IMR-90 (cell line): ENCODE data around the gene PRICKLE2. TPM values are rescaled to one million over a fixed set of nuclear protein-coding genes. Genes with fewer than 3 reads are reported as not detected.

Source experiments
- ATAC-seq: fragments of 200-7000 bp; cut with Tn5 transposase; 2 replicates; pipeline ENCODE4 v1.9.1; 2020; ENCODE audit warnings: low read depth, mild to moderate bottlenecking, moderate library complexity
- BruUV-seq: library from RNA; stranded (reverse); fragments of 400-500 nt; replicated peaks from 2 replicates; lab custom pipeline; 2021; lab: Mats Ljungman, UMichigan
- CTCF ChIA-PET: fragments of 300-600 bp; formaldehyde crosslinking; extraction: SDS; loops from one replicate; lab custom pipeline; 2021; ENCODE audit warnings: antibody characterized with exemption; lab: Yijun Ruan, JAX
- POLR2A ChIA-PET: fragments of 300-600 bp; sonication (Branson Sonifier 250); formaldehyde crosslinking; loops from one replicate; lab custom pipeline; 2022; ENCODE audit warnings: antibody characterized with exemption; ENCODE audit not compliant: unreplicated experiment; lab: Charles Lee
- DNase-seq: peaks from one replicate; pipeline ENCODE4 v3.0.0; 2013
- H2AFZ ChIP-seq: replicated peaks from 2 replicates; pipeline ENCODE3; 2013; ENCODE audit warnings: low read length, mild to moderate bottlenecking; ENCODE audit not compliant: poor library complexity
- H2AK5ac ChIP-seq: 2 replicates; pipeline ENCODE4 v1.6.1; 2013; ENCODE audit warnings: low read depth, low read length, inconsistent platforms
- H2AK9ac ChIP-seq: replicated peaks from 2 replicates; pipeline ENCODE3; 2013; ENCODE audit warnings: mild to moderate bottlenecking, low read depth, low read length, moderate library complexity; ENCODE audit not compliant: poor library complexity
- H2BK120ac ChIP-seq: 2 replicates; pipeline ENCODE4 v1.6.1; 2013; ENCODE audit warnings: low read depth, low read length, inconsistent platforms
- H2BK15ac ChIP-seq: 3 replicates; pipeline ENCODE4 v1.6.1; 2013; ENCODE audit warnings: low read depth, low read length, inconsistent platforms
- H2BK20ac ChIP-seq: 2 replicates; pipeline ENCODE4 v1.6.1; 2013; ENCODE audit warnings: low read depth, mild to moderate bottlenecking, inconsistent platforms, low read length, moderate library complexity
- H2BK5ac ChIP-seq: 2 replicates; pipeline ENCODE4 v1.6.1; 2013; ENCODE audit warnings: mild to moderate bottlenecking, low read depth, low read length, inconsistent platforms; ENCODE audit not compliant: poor library complexity, severe bottlenecking
- H3K14ac ChIP-seq: replicated peaks from 2 replicates; pipeline ENCODE4 v1.6.1; 2013; ENCODE audit warnings: low read depth, low read length, inconsistent platforms
- H3K18ac ChIP-seq: 2 replicates; pipeline ENCODE4 v1.6.1; 2013; ENCODE audit warnings: low read depth, low read length, control low read depth
- H3K23ac ChIP-seq: 2 replicates; pipeline ENCODE4 v1.6.1; 2013; ENCODE audit warnings: low read depth, low read length, inconsistent platforms
- H3K27ac ChIP-seq: 2 replicates; pipeline ENCODE4 v1.5.1; 2013; ENCODE audit warnings: mild to moderate bottlenecking, control low read depth, low read length; ENCODE audit not compliant: insufficient read depth
- H3K27me3 ChIP-seq: 2 replicates; pipeline ENCODE4 v1.6.1; 2013; ENCODE audit warnings: low read length; ENCODE audit not compliant: control insufficient read depth, insufficient read depth
- H3K36me3 ChIP-seq: 2 replicates; pipeline ENCODE4 v1.6.1; 2013; ENCODE audit warnings: low read length, mixed read lengths; ENCODE audit not compliant: control insufficient read depth, insufficient read depth
- H3K4ac ChIP-seq: 2 replicates; pipeline ENCODE4 v1.6.1; 2013; ENCODE audit warnings: low read depth, low read length, inconsistent platforms
- H3K4me1 ChIP-seq: 2 replicates; pipeline ENCODE4 v1.6.1; 2013; ENCODE audit warnings: low read length, mixed read lengths; ENCODE audit not compliant: control insufficient read depth, insufficient read depth
- H3K4me2 ChIP-seq: 2 replicates; pipeline ENCODE4 v1.6.1; 2013; ENCODE audit warnings: low read depth, mild to moderate bottlenecking, control low read depth, low read length, moderate library complexity
- H3K4me3 ChIP-seq: 2 replicates; pipeline ENCODE4 v1.5.1; 2013; ENCODE audit warnings: low read depth, mild to moderate bottlenecking, control low read depth, low read length, moderate library complexity; ENCODE audit not compliant: insufficient read depth
- H3K56ac ChIP-seq: 2 replicates; pipeline ENCODE4 v1.6.1; 2013; ENCODE audit warnings: low read length, inconsistent platforms; ENCODE audit not compliant: insufficient read depth; ENCODE audit errors: extremely low read depth
- H3K79me1 ChIP-seq, 2 experiments: 2 replicates each; pipeline ENCODE4 v1.6.1; 2013; ENCODE audit warnings: low read length in 2 of 2, inconsistent platforms in 1 of 2, low read depth in 1 of 2
- H3K9ac ChIP-seq: 2 replicates; pipeline ENCODE4 v1.6.1; 2013; ENCODE audit warnings: low read depth, low read length, control low read depth
- H3K9me1 ChIP-seq: 2 replicates; pipeline ENCODE4 v1.6.1; 2013; ENCODE audit warnings: low read length, inconsistent platforms; ENCODE audit not compliant: insufficient read depth
- H3K9me3 ChIP-seq: 2 replicates; pipeline ENCODE4 v1.6.1; 2013; ENCODE audit warnings: low read length; ENCODE audit not compliant: control insufficient read depth, insufficient read depth
- H4K20me1 ChIP-seq: 2 replicates; pipeline ENCODE4 v1.6.1; 2013; ENCODE audit warnings: low read length, inconsistent platforms; ENCODE audit not compliant: insufficient read depth
- H4K5ac ChIP-seq: 2 replicates; pipeline ENCODE4 v1.6.1; 2013; ENCODE audit warnings: mild to moderate bottlenecking, low read depth, low read length, control low read depth
- H4K8ac ChIP-seq, 2 experiments: 2 replicates each; pipeline ENCODE4 v1.6.1; 2013; ENCODE audit warnings: low read depth in 2 of 2, low read length in 2 of 2, control low read depth in 1 of 2, inconsistent platforms in 1 of 2
- H4K91ac ChIP-seq: 2 replicates; pipeline ENCODE4 v1.6.1; 2013; ENCODE audit warnings: low read depth, low read length, inconsistent platforms; ENCODE audit not compliant: insufficient read depth
- CEBPB ChIP-seq: IDR thresholded peaks from 2 replicates; pipeline ENCODE4 v1.6.1; 2012; ENCODE audit warnings: low read depth, low read length, improper control_type of control experiment
- CHD1 ChIP-seq: IDR thresholded peaks from 2 replicates; pipeline ENCODE4 v1.6.1; 2012; ENCODE audit warnings: low read depth, low read length, improper control_type of control experiment
- ELK1 ChIP-seq: fragments of 150-350 bp; IDR thresholded peaks from 2 replicates; pipeline ENCODE4 v1.6.1; 2016; ENCODE audit warnings: low read depth, mild to moderate bottlenecking, low read length, moderate library complexity, borderline replicate concordance
- FOS ChIP-seq: fragments of 150-350 bp; IDR thresholded peaks from 2 replicates; pipeline ENCODE4 v1.6.1; 2016; ENCODE audit warnings: low read depth, low read length
- MAZ ChIP-seq: IDR thresholded peaks from 2 replicates; pipeline ENCODE4 v1.6.1; 2012; ENCODE audit warnings: low read depth, mild to moderate bottlenecking, low read length, improper control_type of control experiment, moderate library complexity, borderline replicate concordance
- MXI1 ChIP-seq: IDR thresholded peaks from 2 replicates; pipeline ENCODE4 v1.6.1; 2012; ENCODE audit warnings: low read depth, mild to moderate bottlenecking, low read length, moderate library complexity, borderline replicate concordance
- SMC3 ChIP-seq: fragments of 150-350 bp; IDR thresholded peaks from 2 replicates; pipeline ENCODE4 v1.6.1; 2016; ENCODE audit warnings: low read depth, mild to moderate bottlenecking, antibody characterized with exemption, low read length, moderate library complexity
- USF2 ChIP-seq: fragments of 150-350 bp; IDR thresholded peaks from 2 replicates; pipeline ENCODE4 v1.6.1; 2017; ENCODE audit warnings: mild to moderate bottlenecking, antibody characterized with exemption, low read length, low read depth
- WGBS, 2 experiments: methylation state at CpG; one replicate each; pipeline versions ENCODE4 v1.1.5 to v1.1.7; 2013; ENCODE audit warnings: missing lambda C conversion rate in 2 of 2; ENCODE audit not compliant: insufficient read length in 1 of 2; ENCODE audit errors: extremely low coverage in 2 of 2; 5-methylcytosine and 5-hydroxymethylcytosine counted together
- dilution Hi-C: fragments of 300-500 bp; cut with HindIII; formaldehyde crosslinking; loops from one replicate; pipeline ENCODE4 v1.14.3; 2018; ENCODE audit warnings: low sequenced_read_pairs; ENCODE audit not compliant: unreplicated experiment
- in situ Hi-C: fragments of 300-500 bp; cut with MboI; formaldehyde crosslinking; loops from 3 replicates; pipeline ENCODE4 v1.14.3; 2019; ENCODE audit warnings: low sequenced_read_pairs, inconsistent platforms, mixed read lengths
- intact Hi-C: fragments of 100-400 bp; cut with micrococcal nuclease; formaldehyde crosslinking; loops from 2 replicates; pipeline ENCODE4 v1.10.0; 2022
- polyA plus RNA-seq, 3 experiments: library from polyadenylated mRNA; depleted of rRNA; stranded (reverse); fragments of >200 nt; gene quantifications; 2 replicates each; pipeline ENCODE4 v1.2.3, GENCODE V29; 2012; ENCODE audit warnings: low replicate concordance in 1 of 3
- total RNA-seq: library from RNA; depleted of rRNA; stranded (reverse); fragments of >200 nt; gene quantifications from 2 replicates; pipeline ENCODE4 v1.2.3, GENCODE V29; 2012

PRICKLE2 gene
- total and polyA plus RNA-seq, 2 of the 4 experiments (the other 2 are of a cell fraction), result 4.1 to 14.2 TPM

- Histone ChIP-seq H3K4me3 (no peak overlapping the region), H3K14ac (no peak overlapping the region), H3K23ac (no peak overlapping the region), H3K9me1 (no peaks in the 10 kb centered on the region; the same call in 1 of the 2 replicates), H3K18ac (no peak overlapping the region), H4K91ac (no peak overlapping the region), H4K20me1 (no peaks in the 10 kb centered on the region), H4K8ac (no peak overlapping the region), H2BK5ac (no peak overlapping the region), H3K4me2 (no peak overlapping the region), H3K9me3 (no peaks in the 10 kb centered on the region), H2BK120ac (no peak overlapping the region), H2BK15ac (no peak overlapping the region), H2BK20ac (no peak overlapping the region), H3K36me3 (peaks cover 31% of the 10 kb centered on the region), H3K56ac (no peak overlapping the region), H4K5ac (no peak overlapping the region), H3K9ac (no peak overlapping the region), H2AFZ (no peak overlapping the region), H3K4ac (no peak overlapping the region), H2AK9ac (no peak overlapping the region), H3K27me3 (no peaks in the 10 kb centered on the region), H2AK5ac (no peak overlapping the region), H3K27ac (no peak overlapping the region), H3K79me1 (peaks cover 8 to 21% of the 10 kb centered on the region in 2 experiments; a peak in 2 of 4 replicates), H3K4me1 (no peaks in the 10 kb centered on the region)
- TF ChIP-seq USF2 (no peak), FOS (no peak), CEBPB (no peak), MXI1 (no peak), ELK1 (no peak), SMC3 (no peak), MAZ (no peak), CHD1 (no peak)
- ChIA-PET POLR2A (no interaction called here), CTCF (no interaction called here)
- no TSS peak for BruUV-seq
- DNase-seq, result no peak
- ATAC-seq, result no peak
- intact Hi-C loops, result no loop called here
- dilution Hi-C loops, result no loop called here
- WGBS, 2 experiments, result 83% methylated on average over 1 of the region's 2 CpGs; no CpG with 5 or more reads in 1 of the 2 experiments
- in situ Hi-C loops, result no loop called here
These were observed 130.6 kb downstream of the PRICKLE2 start for GRCh38 chr3:64094713-64095079.
